ENCODE data around the gene GRM8. TPM values are rescaled to one million over a fixed set of nuclear protein-coding genes. Genes with fewer than 3 reads are reported as not detected.
"Not testable (repeated sequence)": the region's sequence is repeated elsewhere in the genome, so short reads cannot be mapped to it uniquely, and the experiment has no call there.

GRM8 gene
- total RNA-seq, 1 donor from 2014 or later, result not detected

DNA sequence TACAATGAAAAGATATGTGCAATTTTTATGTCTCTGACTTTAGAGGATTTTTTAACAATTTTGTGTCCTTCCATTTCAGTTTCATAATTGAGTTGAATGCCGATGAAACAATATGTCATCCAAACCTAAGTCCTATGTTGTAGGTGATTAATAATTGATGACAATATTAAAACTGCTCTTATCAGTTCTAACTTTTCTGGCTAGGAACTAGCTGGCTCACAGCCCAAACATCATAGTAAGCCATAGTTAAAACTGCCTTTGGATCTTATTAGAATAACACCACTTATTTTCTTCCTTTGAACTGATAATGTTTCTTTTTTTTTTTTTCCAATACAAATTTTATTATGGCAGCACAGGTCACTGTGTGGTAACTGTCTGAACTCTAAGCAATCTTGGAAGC is 230.9 kb downstream of the GRM8 start:
- no peak for ATAC-seq

DNA sequence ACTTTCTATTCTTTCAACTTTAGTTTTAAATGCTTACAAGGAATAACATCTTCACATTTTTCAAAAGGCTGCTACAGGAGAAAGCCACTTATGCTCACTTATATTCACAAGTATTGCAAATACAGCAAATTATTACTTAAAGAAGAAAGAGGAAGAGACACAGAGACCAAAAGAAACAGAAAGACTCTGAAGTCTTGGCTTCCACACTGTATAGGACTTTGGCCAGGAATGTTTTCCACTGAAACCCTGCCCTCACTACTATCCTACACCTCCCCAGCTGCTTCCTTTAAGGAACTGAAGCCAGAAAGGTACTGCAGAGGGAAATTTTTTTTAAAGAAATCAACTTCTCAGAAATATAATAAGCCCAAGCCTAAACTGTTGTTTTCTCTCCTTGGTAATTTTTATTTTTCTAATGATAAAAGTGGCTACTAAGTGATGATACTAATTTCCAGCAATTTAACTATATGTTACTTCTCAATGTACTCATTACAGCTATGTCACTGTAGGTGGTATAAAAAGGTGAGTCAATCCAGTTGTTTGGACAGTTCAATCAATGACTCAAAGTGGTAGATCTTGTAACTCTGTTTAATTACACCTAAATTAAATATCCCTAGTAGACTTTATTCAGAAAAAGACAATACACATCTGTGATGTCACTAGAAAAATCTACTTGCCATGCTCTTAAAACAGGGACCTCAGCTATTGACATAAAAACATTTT is 231.6 kb downstream of the GRM8 start:
- no peak for ATAC-seq

DNA sequence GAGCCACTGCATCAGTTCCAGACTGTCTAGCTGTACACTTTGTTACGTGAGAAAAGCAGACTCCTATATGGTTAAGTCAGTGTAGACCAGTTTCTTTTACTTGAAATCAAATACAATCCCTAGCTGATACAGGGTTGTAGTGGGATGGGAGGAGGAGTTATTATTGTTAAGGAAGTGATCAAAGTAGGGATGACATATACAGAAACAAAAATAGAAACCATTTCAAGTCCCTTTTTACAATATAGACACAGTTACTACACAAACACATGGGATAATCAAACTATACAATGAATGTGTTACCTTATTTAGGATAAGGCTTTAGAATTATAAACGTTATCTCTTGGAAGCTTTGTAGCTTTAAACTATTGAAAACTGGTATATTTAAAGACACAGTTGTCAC is 233.9 kb downstream of the GRM8 start:
- ATAC-seq, result no peak

DNA sequence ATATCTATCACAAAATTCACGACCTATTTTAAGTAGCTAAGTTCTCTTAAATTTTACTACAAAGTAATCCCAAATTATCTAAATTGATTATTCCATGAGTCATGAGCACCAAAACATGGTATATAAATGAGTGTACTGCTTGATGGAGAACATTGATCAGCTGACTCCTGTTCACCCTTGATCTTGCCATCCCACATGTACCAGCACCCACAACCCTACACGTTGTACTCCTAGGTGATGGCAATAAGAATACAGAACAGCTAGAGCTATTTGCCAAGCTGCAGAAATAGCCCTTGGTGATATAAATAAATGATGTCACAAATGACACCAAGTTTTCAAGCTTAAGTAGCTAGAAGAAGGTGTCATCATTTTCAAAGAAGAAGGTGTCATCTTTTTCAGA is 235.5 kb downstream of the GRM8 start:
- no peak for ATAC-seq

DNA sequence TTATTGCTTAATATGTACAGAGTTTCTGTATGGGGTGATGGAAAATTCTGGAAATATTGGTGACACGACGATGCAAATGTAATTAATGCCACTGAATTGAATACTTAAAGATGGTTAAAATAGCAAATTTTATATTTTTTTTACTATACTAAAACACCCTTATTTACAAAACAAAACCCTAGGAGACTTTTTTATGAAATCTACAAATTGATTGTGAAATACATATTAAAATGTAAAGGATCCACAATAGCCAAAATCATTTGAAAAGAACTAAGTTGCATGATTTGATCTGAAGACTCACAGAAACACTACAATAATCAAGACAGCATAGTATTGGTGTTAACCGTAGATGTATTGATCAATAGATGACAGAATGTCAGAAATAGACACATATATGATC is 252.0 kb downstream of the GRM8 start:
- ATAC-seq, result no peak

DNA sequence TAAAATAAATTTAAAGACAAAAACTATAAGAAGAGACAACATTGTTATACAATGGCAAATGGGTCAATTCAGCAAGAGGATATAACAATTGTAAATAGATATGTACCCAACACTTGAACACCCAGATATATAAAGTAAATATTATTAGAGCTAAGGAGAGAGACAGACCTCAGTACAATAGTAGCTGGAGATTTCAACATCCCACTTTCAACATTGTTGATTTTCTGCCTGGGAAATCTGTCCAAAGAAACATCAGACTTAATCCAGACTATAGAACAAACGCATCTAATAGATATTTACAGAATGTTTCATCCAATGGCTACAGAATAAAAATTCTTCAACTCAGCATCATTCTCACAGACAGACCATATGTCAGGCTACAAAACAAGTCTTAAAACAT is 256.1 kb downstream of the GRM8 start:
- no peak for ATAC-seq

DNA sequence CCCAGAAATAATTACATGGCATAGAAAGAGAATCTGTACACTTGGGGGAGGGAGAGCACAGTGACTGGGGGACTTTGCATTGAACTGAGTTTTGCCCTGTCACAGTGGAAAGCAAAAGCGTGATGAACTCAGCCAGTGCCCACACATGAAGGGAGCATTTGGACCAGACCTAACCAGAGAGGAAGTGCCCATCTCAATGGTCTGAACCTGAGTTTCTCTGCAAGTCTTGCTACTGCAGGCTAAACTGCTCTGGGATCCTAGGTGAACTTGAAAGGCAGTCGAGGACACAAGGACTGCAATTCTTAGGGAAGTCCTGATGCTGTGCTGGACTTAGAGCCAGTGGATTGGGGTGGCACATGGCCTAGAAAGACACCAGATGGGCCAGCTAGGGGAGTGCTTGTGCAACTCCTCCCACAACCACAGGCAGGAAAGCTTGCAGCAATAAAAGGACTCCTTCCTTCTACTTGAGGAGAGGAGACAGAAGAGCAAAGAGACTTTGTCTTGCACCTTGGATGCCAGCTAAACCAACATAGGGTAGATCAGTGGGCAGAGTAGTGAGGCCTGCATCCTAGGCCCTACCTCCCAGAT is 259.0 kb downstream of the GRM8 start:
- no peak for ATAC-seq

DNA sequence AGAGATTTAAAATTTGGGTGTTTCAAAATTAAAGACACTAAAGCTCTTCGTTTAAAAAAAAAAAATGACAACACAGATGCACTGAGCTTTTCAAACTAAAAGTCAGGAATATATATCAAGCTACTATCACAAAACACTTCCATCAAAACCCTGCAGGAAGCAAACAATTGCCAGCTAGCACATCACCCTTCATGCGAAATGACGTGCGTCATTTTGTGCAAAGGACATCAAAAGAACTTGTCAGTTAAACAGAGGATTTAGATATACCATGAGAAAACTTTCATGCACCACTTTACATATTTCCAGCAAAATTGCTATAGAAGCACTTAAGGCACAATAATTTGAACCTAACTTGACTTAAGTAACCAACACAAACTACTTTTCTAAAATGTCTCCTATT is 264.7 kb downstream of the GRM8 start:
- no peak for ATAC-seq

DNA sequence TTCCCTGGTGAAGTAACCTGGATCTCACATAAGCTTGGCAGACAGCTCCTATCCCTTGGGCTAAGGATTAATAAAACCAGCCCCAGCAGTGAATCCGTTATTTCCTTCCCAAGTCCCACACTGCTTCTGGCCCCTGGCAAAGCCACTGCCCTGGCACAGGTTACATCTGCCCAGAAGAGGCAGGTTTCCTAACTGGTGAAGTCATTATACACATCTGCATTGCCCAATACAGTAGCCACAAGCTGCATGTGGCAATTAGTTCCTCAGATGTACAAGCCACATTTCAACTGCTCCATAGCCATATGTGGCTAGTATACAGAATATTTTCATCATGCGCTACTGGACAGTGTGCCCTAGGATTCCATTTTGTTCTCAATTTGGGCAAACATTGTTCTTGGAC is 273.0 kb downstream of the GRM8 start:
- no peak for ATAC-seq

DNA sequence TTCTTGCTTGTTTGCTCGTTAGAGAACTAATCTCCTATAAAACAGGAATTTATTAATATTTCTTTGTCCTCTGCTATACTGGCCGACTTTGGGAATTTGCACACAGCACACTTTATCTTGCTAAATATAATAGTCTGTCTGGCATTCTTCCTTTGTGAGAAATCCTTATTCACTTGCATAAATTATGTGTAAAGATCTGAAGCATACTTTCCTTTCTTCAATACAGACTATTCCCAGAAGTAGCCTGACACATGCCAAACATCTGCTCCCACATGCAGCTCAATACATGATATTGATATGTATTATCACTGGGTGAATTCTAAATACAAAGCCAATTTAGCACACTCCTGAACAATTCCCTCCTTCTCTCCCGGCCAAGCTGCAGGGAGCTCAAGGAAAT is 273.9 kb downstream of the GRM8 start:
- no peak for ATAC-seq

DNA sequence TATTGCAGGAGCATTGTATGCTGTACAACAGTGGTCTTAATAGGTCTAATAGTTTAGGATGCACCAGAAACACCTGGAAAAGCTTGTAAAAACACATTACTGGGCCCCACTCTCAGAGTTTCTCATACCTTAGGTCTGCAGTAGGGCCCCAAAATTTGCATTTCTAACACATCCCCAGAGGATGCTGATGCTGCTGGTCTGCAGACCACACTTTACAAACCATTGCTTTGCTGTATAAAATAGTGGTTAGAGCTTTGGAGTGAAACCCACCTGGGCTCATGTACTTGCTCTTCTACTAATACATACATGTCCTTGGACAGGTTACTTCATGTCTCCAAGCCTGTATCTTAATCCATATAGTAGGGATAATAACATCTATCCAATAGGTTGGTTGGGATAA is 279.7 kb downstream of the GRM8 start:
- no peak for ATAC-seq

DNA sequence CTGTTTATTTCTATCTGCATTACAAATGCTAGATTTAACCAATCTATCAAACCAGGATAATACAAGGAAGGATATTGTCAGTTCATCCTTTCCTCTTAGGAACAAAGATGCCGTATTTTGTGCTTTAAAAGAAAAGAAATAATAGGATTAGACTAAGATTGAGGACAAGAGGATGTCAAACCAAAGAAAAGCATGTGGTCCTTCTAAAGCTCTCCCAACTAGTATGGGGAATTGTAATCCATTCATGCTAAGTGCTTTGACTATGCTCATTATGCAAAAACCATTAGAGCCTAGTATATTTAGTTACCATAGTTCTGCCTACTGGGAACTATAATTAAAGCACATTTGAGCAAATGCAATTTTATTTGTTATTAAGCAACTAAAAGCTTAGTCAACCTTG is 280.2 kb downstream of the GRM8 start:
- no peak for ATAC-seq

DNA sequence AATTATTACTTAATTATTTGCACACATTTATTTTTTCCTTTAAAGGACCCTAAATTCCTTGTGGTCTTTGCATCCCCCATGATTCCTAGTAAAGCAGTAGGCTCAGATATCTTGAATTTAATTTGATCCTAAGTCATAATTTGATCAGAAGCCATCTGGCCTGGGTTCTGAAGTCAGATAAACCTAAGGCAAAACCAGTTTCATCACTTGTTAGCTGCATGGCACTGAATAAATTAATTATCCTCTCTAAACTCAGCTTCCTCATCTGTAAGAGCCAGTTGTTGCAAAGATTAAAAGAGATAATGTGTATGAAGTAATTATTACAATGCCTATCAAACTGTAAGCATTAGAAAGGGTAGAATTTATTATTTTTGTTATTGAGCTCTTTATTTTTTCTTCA is 293.1 kb downstream of the GRM8 start:
- ATAC-seq, result no peak

DNA sequence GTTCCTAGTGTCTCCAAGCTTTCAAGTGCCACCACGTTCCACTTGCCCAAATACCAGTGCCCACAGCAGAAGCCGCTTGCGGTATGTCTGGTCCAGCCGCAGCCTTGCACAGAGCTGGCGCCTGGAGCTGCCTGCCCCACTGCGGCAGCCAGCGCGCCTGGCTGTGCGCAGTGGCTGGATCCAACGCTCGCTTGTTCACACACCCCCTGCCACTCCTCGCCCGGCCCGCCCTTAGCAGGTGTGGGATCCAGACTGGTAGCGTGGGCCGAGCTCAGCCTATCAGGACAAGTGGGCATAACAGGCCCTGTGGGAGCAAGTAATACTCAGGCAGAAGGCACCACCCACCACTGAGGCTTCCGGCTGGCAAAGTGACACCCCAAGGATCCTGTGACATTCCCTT is 294.4 kb downstream of the GRM8 start:
- ATAC-seq, result no peak

DNA sequence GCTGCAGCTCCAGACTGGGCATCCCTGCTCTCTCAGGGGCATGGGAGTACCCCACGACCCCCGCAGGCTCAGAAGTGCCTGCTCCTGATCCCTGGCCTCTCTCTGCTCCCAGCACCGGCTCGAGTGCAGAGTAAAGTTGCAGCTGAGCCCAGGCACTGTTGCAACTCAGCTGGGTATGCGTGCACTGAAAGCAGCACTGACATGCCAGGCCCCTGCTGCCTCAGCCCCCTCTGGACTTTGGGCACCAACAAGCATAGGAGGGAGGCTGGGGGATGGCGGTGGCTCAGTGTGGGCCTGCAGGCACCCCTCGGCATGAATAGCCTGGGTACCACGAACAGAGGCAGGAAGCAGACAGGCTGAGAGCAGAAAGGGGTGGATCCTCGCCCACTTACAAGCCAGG is 295.3 kb downstream of the GRM8 start:
- ATAC-seq, result no peak

DNA sequence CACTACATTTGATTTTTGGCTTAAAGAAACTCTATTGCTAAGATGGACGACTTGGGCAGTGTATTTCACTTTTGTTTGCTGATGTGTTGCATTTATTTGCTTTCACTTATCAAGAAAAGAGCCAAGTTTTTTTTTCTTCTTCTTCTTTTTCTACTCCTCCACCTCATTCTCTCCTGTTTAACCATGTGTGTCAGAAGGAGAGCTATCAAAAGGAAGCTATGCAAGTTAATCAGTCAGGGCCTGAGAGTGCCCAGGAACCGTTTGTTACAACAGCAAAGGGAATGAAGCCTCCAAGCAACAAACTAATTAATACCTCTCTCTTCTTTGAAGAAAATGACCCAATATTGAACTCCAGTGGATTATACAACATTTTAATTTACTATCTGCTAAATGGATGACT is 299.3 kb downstream of the GRM8 start:
- ATAC-seq, result no peak

DNA sequence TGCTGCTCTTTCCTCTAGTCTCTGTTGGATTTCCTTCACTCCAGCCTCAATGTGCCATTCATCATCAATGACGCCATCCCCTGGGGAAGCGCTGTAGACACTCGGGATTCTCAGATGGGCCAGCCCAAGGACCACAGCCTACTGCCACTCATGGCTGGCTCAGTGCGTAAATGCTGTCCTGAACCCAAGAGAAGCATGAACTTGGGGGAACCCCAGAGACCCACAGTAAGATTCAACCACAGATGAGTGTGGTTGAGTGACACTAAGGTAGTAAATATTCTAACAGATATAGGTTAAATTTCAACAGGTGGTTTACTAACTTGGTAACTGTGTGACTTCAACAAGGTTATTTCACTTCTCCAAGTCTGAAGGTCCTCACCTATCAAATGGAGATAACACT is 304.1 kb downstream of the GRM8 start:
- no peak for ATAC-seq

DNA sequence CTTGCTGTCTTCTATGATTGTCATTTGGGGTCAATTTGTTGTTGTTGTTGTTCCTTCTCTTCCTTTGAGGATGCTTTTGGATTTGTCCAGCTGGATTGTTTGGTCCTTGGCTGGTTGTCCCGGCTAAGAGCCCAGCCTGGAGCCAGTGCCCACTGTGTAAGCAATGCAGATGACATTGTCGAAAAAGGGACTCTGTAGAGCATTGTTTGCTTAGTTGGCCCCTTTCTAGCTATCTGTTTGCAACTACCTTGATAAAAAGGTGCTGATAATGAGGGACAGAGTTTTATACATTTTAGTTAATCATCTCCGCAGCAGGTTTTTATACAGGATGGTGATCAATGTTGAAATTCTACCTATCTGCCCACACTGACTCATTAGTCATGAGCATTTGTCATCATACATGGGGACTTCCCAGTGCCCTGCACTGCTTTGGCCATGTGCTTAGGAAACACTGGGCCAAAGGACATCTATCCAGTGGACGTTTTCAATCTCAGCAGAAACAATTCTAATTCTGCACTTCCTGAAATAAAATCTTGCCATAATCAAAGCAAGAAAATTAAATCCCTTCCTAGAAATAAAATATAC is 311.9 kb downstream of the GRM8 start:
- ATAC-seq, result no peak

DNA sequence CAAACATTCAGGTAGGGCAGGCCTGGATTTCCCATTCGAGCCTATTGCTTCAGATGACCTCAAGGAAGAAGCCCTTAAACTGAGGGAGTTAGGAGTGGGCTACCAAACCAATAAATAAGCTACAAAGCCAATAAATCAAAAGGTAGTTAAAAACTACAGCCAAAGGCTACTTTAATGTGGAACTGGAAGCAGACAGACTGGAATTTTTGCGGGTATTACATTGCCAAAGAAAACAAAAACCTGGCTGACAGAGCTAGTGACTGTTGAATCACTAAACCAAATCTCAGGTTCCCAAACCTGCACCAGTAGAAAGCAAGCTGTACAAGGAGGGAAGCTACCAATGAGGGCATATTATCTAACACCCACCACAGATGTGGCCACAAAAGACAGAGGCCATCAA is 315.6 kb downstream of the GRM8 start:
- no peak for ATAC-seq

DNA sequence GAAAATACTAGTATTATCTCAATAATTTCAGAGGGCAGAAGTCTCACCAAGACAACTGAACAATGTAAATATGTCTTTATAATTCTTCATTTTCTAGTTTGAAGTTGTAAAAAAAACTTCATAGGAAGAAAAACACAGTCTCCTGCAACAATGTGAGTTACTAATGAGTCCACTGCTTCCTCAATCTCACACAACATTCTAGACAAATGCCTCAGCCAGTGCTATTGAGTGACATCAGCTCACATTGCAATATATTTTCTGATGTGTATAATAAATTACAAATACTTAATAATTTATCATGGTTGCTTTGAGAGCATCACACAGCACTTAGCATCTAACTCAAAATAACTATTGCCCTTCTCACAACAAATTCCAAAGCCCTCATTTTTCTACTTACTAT is 321.2 kb downstream of the GRM8 start:
- no peak for ATAC-seq

DNA sequence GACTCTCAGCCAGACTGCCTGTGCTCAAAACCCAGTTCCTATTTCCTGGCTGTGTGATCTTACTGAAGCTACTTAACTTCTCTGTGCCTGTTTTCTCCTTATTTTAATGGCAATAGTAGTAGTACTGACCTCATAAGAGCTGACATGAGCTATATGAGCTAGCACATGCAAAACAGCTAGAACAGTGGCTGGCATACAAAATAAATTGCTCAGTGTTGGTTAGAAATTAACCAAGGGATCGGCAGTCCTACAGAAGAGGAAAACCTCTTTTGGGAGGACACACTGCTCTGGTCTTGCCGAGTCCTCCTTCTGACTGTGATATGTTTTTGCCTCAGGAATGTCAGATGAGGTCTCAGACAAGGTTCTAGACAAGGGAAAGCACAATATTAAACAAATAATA is 322.6 kb downstream of the GRM8 start:
- ATAC-seq, result no peak

DNA sequence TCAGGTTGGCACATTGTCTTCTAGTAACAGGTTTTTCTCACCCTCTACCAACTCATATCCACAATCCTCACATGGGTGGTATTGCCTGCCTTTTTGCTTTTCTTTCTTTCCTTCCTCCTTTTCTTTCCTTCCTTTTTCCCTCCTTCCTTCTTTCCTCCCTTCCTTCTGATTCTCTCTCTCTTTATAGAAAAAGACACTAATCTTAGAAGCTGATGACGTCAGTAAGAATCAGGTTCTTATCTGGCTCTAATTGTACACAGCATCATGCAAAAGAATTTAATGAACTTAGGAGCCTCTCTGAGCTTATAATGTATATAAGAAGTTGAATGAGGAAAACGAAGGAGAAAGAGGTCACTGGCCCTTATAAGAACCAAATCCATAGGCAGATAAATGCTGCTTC is 328.3 kb downstream of the GRM8 start:
- no peak for ATAC-seq

DNA sequence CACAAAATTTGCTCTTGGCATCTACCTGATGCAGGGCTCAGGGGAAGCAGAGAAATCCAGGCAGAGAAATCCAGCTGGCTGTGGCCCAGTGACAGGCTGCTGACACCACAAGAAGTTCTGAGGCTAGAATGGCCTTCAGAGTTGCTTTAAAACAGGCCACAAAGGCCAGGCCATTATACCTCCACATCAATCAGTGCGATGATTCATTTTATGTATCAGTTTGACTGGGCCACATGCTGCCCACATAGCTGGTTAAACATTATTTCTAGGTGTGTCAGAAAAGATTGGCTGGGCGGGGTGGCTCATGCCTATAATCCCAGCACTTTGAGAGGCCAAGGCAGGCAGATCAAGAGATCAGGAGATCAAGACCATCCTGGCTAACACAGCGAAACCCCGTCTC is 341.1 kb downstream of the GRM8 start:
- ATAC-seq, result not testable (repeated sequence)

DNA sequence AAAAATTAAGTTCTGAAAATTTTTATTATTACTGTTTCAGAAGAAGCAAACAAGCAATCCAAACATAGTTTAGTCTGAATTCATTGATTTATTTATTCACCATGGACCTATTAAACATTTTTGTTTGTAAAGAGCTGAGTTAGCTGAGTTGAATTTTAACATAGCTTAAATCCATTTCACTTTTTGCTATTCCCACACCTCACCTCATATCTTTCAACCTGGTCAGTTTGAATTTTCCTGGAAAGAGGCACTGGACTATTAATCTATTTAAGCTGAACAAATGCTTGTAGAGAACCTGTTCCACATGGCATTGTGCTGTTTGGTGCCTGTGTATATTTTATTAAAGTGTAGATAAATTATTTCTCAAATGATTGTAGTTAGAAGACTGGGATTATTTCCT is 344.2 kb downstream of the GRM8 start:
- ATAC-seq, result not testable (repeated sequence)

DNA sequence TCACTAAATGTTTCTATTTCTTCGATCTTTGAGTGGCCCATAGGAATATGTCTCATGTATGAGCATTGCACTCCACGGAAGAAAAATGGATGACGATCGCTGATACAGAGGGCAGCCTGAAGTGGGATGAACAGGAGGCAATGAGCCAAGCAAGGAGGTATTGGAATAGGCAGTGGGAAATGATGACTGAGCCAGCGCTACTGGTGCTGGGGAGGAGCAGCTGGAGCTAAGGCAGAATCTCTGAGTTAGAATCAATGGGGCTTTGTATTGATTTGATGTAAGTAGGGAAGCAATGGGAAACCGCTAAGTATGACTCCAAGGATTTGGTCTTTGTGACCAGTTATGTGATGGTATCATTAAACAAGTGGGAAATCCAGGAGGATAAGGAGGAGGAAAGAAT is 345.1 kb downstream of the GRM8 start:
- ATAC-seq, result not testable (repeated sequence)
